Hepatocyte (in vitro differentiated cells): ENCODE results near the gene WNT6. TPM values are rescaled to one million over a fixed set of nuclear protein-coding genes. Genes with fewer than 3 reads are reported as not detected.

Experiments
- DNase-seq: peaks from one replicate; pipeline ENCODE4 v3.0.0-alpha.2; 2016; ENCODE audit warnings: low spot score
- H2AFZ ChIP-seq: fragments of 200-600 bp; sonication (generic); 2 replicates; pipeline ENCODE4 v1.6.0; 2016; ENCODE audit warnings: antibody characterized with exemption, mild to moderate bottlenecking
- H3K27ac ChIP-seq: fragments of 200-600 bp; sonication (generic); 2 replicates; pipeline ENCODE4 v1.5.1; 2016; ENCODE audit warnings: mild to moderate bottlenecking
- H3K27me3 ChIP-seq: fragments of 200-600 bp; sonication (generic); 2 replicates; pipeline ENCODE4 v1.6.1; 2016
- H3K36me3 ChIP-seq: fragments of 200-600 bp; sonication (generic); replicated peaks from 2 replicates; pipeline ENCODE4 v1.5.1; 2016; ENCODE audit warnings: low read depth; ENCODE audit not compliant: insufficient read depth
- H3K4me1 ChIP-seq: fragments of 200-600 bp; sonication (generic); 2 replicates; pipeline ENCODE4 v1.5.1; 2016; ENCODE audit warnings: mild to moderate bottlenecking, moderate library complexity; ENCODE audit not compliant: insufficient read depth
- H3K4me2 ChIP-seq: fragments of 200-600 bp; sonication (generic); 2 replicates; pipeline ENCODE4 v1.6.0; 2016
- H3K4me3 ChIP-seq: fragments of 200-600 bp; sonication (generic); 2 replicates; pipeline ENCODE4 v1.5.1; 2016; ENCODE audit warnings: mild to moderate bottlenecking
- H3K79me2 ChIP-seq: fragments of 200-600 bp; sonication (generic); 2 replicates; pipeline ENCODE4 v1.6.0; 2017; ENCODE audit warnings: mild to moderate bottlenecking
- H3K9me2 ChIP-seq: fragments of 200-600 bp; sonication (generic); replicated peaks from 2 replicates; pipeline ENCODE4 v1.6.0; 2017; ENCODE audit warnings: mild to moderate bottlenecking; ENCODE audit not compliant: insufficient read depth
- H3K9me3 ChIP-seq: fragments of 200-600 bp; sonication (generic); 2 replicates; pipeline ENCODE4 v1.5.1; 2016; ENCODE audit warnings: low read depth, mild to moderate bottlenecking
- H4K20me1 ChIP-seq: fragments of 200-600 bp; sonication (generic); 2 replicates; pipeline ENCODE4 v1.6.0; 2016; ENCODE audit warnings: mild to moderate bottlenecking; ENCODE audit not compliant: insufficient read depth, poor library complexity, severe bottlenecking
- CTCF ChIP-seq: fragments of 200-600 bp; sonication (generic); IDR thresholded peaks from 2 replicates; pipeline ENCODE4 v1.5.1; 2016; ENCODE audit warnings: antibody characterized with exemption, mild to moderate bottlenecking; ENCODE audit not compliant: poor library complexity
- EZH2 ChIP-seq: fragments of 200-600 bp; sonication (generic); IDR thresholded peaks from 2 replicates; pipeline ENCODE4 v1.6.1; 2016; ENCODE audit warnings: antibody characterized with exemption, mild to moderate bottlenecking, borderline replicate concordance
- EZH2phosphoT487 ChIP-seq: fragments of 200-600 bp; sonication (generic); IDR thresholded peaks from one replicate; pipeline ENCODE4 v1.6.1; 2018; ENCODE audit warnings: antibody characterized with exemption, mild to moderate bottlenecking, low read depth, moderate library complexity; ENCODE audit not compliant: unreplicated experiment, severe bottlenecking
- WGBS: methylation state at CpG from one replicate; pipeline ENCODE4 v1.1.6; 2016; ENCODE audit warnings: low lambda C conversion rate; ENCODE audit errors: missing lambda C conversion rate; 5-methylcytosine and 5-hydroxymethylcytosine counted together
- polyA plus RNA-seq: library from polyadenylated mRNA; unstranded; fragments of >200 nt; fragmentation: Nextera tagmentation; extraction: Ambion mirVana; gene quantifications from 2 replicates; pipeline ENCODE4 v1.2.1, GENCODE V29; 2016
- total RNA-seq: library from RNA; depleted of rRNA; stranded (reverse); fragments of >200 nt; gene quantifications from 2 replicates; pipeline ENCODE4 v1.2.3, GENCODE V29; 2014

Gene WNT6
- total and polyA plus RNA-seq, 2 experiments from 2014 or later: 7.1 to 22.8 TPM

- no peaks in the 10 kb centered on the region for H3K9me3 ChIP-seq
- H3K27me3 ChIP-seq: peaks cover 50% of the 10 kb centered on the region
- TF ChIP-seq EZH2: no peak
- TF ChIP-seq CTCF: peak; percentile 43
- TF ChIP-seq EZH2phosphoT487: no peak
- no peaks in the 10 kb centered on the region for H3K79me2 ChIP-seq
- H2AFZ ChIP-seq: peak overlapping the region; percentile 71
- peak overlapping the region; percentile 36 for H3K4me3 ChIP-seq
- H3K9me2 ChIP-seq: no peaks in the 10 kb centered on the region
- no peaks in the 10 kb centered on the region for H4K20me1 ChIP-seq
- H3K4me1 ChIP-seq: peaks cover 48% of the 10 kb centered on the region
- WGBS: 4% methylated on average over 54 of the region's 72 CpGs
- peak; percentile 85 for DNase-seq
- H3K4me2 ChIP-seq: peak overlapping the region; percentile 94
- no peaks in the 10 kb centered on the region for H3K36me3 ChIP-seq
- H3K27ac ChIP-seq: no peak overlapping the region
Observed at GRCh38 chr2:218892693-218893348, 33.2 kb downstream of the WNT6 start.

GRCh38 chr2:218893349-218894150, 33.9 kb downstream of the WNT6 start:
- no peak overlapping the region for H3K27ac ChIP-seq
- H2AFZ ChIP-seq: no peak overlapping the region
- H3K4me2 ChIP-seq: peak overlapping the region; percentile 94
- H3K79me2 ChIP-seq: no peaks in the 10 kb centered on the region
- H3K27me3 ChIP-seq: peaks cover 54% of the 10 kb centered on the region
- H3K9me3 ChIP-seq: no peaks in the 10 kb centered on the region
- DNase-seq: no peak
- H3K36me3 ChIP-seq: no peaks in the 10 kb centered on the region
- H4K20me1 ChIP-seq: no peaks in the 10 kb centered on the region
- H3K4me1 ChIP-seq: peaks cover 51% of the 10 kb centered on the region
- H3K4me3 ChIP-seq: peak overlapping the region; percentile 36
- WGBS: 49% methylated on average over 10 of the region's 10 CpGs
- TF ChIP-seq EZH2phosphoT487 (no peak), EZH2 (no peak), CTCF (no peak)
- no peaks in the 10 kb centered on the region for H3K9me2 ChIP-seq

DNA sequence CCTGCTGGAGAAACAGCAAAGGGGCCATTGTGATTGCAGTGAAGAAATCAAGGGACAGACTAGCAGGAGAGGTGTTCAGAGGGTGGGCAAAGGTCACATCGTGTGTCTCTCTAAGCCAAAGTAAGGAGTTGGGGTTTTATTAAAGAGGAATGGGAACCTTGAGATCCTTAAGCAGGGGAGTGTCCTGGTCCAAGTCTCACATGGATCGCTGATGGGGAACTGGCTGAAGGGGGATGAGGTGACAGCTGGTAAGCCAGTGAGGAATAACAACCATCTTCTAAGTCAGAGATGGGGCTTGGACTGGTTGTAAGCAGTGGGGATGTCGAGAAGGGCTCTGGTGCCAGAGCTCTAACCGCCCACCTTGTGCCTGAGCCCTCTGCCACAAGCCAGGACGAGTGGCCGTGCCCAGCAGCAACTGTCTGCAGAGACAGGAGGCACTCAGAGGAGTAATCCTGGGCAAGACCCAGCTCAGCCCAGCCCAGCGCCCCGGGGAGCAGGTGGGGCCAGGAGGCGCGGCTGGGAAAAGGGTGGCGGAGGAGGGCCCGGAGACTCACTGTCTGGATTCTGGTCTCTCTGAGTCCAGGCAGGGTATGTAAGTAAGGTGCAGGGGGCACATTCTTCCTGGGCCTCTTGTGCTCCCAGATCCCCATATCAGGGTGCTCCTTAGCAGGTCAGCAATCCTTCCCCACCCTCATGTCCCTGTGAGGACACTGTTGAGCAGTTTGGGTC, 34.7 kb downstream of the WNT6 start:
- no peak overlapping the region for H3K4me3 ChIP-seq
- no peaks in the 10 kb centered on the region for H3K36me3 ChIP-seq
- no peaks in the 10 kb centered on the region for H3K9me3 ChIP-seq
- WGBS: 51% methylated on average over 12 of the region's 12 CpGs
- TF ChIP-seq EZH2 (no peak), CTCF (no peak), EZH2phosphoT487 (no peak)
- no peak overlapping the region for H2AFZ ChIP-seq
- H3K9me2 ChIP-seq: no peaks in the 10 kb centered on the region
- H3K27me3 ChIP-seq: peaks cover 62% of the 10 kb centered on the region
- H3K79me2 ChIP-seq: no peaks in the 10 kb centered on the region
- H3K4me2 ChIP-seq: peak overlapping the region; percentile 45
- peaks cover 51% of the 10 kb centered on the region for H3K4me1 ChIP-seq
- no peak for DNase-seq
- no peaks in the 10 kb centered on the region for H4K20me1 ChIP-seq
- H3K27ac ChIP-seq: peak overlapping the region; percentile 69
